Activated CD4-positive, alpha-beta T cell treated with anti-CD3 and anti-CD28 coated beads, Interleukin-2, amount 50 U/mL, for 24 hours (primary cell): ENCODE results near the gene OR10G8.
"Not testable (repeated sequence)": the region's sequence is repeated elsewhere in the genome, so short reads cannot be mapped to it uniquely, and the experiment has no call there.

ENCODE experiments used
- DNase-seq, 2 donors: peaks; one replicate each; pipeline ENCODE4 v3.0.0-alpha.2; 2020; ENCODE audit warnings: low read depth in 1 of 2, low spot score in 1 of 2

The OR10G8 gene, protein sequence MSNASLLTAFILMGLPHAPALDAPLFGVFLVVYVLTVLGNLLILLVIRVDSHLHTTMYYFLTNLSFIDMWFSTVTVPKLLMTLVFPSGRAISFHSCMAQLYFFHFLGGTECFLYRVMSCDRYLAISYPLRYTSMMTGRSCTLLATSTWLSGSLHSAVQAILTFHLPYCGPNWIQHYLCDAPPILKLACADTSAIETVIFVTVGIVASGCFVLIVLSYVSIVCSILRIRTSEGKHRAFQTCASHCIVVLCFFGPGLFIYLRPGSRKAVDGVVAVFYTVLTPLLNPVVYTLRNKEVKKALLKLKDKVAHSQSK

GRCh38 chr11:124026498-124026897 is at the start of gene OR10G8:
Gene OR10G8 (plus strand): TSS chr11:124026798. CDS start chr11:124029623, 2,825 bp downstream.
- no peak for DNase-seq

- DNase-seq: no peak
These were observed 48.8 kb upstream of the OR10G8 start, which contains the start of gene OR10S1 for GRCh38 chr11:123977731-123978347. Gene OR10S1 (minus strand): TSS chr11:123977781. CDS start chr11:123977664, 117 bp downstream.

DNA sequence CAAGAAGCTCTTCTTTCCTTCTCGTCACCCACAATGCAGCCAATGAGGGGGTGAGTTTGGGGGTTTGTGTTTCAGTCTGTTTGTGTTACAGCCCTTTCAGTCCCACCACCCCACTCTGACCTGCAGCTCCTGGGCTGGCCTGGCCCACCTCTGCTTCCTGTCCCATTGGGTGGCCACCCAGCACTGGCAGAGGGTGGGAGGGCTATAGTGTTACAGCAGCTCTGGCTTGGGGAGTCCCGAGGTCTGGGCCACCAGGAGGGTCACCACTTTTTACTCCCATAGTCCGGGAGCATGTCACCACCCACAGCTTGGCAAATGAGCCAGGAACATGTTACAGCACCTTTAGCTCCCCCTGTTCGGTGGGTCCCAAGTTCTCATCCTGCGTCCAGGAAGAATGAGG is 47.3 kb upstream of the OR10G8 start:
- no peak for DNase-seq

DNA sequence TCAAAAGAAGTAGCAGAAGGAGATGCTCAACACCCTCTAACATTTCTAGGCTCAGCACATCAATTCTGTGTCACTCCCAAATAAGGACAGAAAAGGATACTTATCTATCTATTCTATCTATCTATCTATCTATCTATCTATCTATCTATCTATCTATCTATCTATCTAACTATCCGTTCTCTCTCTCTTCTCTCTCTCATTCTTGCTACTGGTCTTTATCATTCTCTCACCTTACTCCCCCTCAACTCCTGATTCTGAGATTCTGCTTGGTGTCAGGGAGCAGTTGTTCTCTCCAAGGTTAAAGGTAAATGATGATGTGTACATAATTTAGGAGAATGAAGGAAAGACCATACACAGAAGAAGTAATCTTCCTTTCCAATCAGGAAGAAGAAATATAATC is 31.5 kb upstream of the OR10G8 start, which contains the start of gene OR10G6:
Gene OR10G6 (minus strand): TSS at position 43 of the 400 bp plus-strand sequence. CDS start 0 bp downstream, at position 43.
- DNase-seq: no peak

GRCh38 chr11:124012697-124013096 is 13.9 kb upstream of the OR10G8 start, which contains the start of gene OR10G4:
Gene OR10G4 (plus strand): TSS chr11:124012997. CDS start chr11:124015575, 2,578 bp downstream.
- no peak for DNase-seq

GRCh38 chr11:124015837-124016236 is 10.8 kb upstream of the OR10G8 start:
- not testable (repeated sequence) for DNase-seq

DNA sequence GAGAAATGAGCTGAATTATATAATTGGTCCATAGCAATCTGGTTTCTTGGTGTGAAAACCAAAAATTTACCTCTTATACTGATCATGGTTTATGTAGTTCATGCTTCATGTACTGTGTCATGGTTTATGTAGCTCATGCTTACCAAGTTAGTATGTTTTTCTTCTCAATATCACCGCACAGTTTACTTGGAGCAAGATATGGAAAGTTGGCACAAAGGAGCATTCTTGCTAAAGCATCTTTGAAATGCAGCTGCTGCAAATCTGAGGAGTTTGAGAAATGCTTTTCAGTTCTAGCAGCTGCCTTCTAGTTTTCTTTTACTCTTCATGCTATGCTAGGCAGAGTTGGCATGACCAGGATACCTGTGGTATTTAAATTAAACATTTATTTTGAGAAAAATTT is 10.1 kb downstream of the OR10G8 start:
- DNase-seq: no peak

DNA sequence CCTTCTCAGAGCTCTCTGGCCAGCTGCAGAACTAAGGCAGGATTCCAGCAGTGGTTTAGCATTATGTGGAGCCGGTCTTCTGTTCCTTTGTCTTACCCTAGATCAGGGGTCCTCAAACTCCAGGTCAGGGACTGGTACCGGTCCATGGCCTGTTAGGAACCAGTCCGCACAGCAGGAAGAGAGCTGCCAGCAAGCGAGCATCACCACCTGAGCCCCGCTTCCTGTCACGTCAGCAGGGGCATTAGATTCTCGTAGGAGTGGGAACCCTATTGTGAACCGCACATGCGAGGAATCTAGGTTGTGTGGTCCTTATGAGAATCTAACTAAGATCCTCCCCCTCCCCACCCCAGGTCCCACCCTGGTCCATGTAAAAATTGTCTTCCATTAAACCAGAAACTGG is 13.0 kb downstream of the OR10G8 start:
- DNase-seq: no peak

GRCh38 chr11:124041254-124041653 is 14.7 kb downstream of the OR10G8 start, which contains the start of gene OR10G7:
Gene OR10G7 (minus strand): TSS chr11:124041325. CDS start chr11:124039001, 2,324 bp downstream.
- no peak for DNase-seq

DNA sequence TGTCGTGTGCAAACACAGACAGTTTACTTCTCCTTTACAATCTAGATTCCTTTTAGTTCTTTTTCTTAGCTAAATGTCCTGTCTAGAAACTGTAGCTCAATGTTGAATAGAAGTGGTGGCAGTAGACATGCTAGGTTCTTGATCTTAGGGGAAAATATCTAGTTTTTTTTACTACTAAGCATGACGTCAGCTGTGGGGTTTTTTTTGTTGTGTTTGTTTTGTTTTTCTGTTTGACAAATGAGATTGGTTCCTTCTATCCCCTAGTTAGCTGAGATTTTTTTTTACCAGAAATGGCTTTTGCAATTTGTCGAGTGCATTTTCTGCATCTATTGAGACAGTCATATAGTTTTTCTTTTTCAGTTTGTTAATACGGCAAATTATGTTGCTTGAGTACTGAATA is 16.8 kb downstream of the OR10G8 start:
- no peak for DNase-seq

GRCh38 chr11:124050748-124051147 is 24.1 kb downstream of the OR10G8 start:
- no peak for DNase-seq

GRCh38 chr11:124052966-124053365 is 26.4 kb downstream of the OR10G8 start:
- no peak for DNase-seq

DNA sequence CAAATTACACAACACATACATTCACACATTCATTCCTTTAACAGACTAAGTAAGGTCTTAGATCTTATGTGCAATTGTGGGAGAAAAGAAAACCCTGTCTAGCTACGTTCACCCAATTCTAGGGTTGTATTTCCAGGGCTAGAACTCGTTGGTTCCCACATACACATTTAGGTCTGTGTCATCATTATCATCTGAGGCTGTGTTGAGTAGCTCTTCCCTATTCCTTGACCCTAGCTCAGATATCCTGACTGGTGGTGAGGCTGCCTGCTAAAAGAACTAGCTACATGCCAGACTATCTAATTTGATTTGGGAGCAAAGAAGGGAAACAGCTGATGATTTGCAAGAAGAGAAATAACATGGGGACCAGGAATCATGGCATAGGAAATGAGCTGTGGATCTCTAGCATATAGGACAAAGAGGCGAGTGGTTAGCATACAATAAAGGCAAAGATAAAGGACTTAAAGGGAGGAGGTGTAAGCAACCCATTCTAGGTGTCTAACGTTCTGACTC is 42.1 kb downstream of the OR10G8 start:
- DNase-seq: no peak

- DNase-seq: no peak
These were observed 43.1 kb downstream of the OR10G8 start for GRCh38 chr11:124069429-124070401.

- peak; percentile 46 to 59 for DNase-seq
These were observed 44.5 kb downstream of the OR10G8 start for GRCh38 chr11:124070915-124071622.

DNA sequence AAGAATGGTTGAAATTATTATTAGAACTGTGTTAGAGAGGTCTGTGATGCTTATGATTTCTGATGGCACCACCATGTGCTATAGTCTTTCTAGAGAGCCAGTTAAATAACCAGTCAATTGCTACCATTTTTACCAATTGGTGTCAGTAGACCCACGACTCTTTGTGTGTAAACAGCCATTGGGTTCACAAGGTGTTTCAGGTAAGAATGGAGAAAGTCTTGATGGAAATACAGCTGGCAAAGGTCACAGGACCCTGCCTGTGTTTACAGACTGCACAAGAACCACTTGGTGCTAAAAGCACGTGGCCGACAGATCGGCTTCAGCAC is 45.0 kb downstream of the OR10G8 start:
- no peak for DNase-seq

DNA sequence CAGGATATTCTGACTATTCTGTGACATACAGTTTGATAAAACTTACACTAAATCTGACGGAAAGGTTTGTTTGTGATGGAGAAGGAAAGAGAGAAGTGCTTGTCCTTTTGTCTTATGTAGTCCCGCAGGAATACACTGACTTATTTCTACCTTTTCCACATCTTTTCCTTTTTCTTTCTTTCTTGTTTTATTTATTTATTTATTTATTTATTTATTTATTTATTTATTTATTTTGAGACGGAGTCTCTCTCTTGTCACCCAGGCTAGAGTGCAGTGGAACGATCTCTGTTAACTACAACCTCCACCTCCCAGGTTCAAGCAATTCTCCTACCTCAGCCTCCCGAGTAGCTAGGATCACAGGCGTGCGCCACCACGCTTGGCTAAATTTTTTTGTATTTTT is 45.5 kb downstream of the OR10G8 start:
- no peak for DNase-seq

GRCh38 chr11:124074554-124074953 is 48.0 kb downstream of the OR10G8 start:
- DNase-seq: no peak

DNA sequence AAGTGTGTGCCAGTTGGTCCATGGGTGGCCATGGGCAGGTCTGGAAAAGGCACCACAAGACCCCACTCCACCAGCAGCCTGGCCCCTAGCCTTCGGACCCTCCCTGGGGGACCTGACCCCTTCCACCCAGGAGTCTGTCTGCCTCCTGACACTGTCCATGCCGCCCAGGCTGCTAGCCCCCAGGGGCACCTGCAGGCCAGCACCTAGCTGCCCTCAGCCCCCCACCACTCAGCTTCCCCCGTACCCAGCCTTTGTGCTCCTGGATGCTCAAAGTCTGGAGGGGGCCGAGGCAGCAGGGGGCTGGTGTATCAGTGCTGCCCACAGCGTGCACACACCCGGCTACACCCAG is 48.9 kb downstream of the OR10G8 start:
- DNase-seq: no peak

- DNase-seq: no peak
These were observed 49.4 kb downstream of the OR10G8 start for GRCh38 chr11:124075841-124076651.
